Measurements from ENCODE around the gene LRMDA. TPM values are rescaled to one million over a fixed set of nuclear protein-coding genes. Genes with fewer than 3 reads are reported as not detected.

Gene LRMDA
- polyA plus RNA-seq, 1 donor (not counting 4 experiments of a cell fraction or from before 2014, with no cell fraction given) = not detected

GRCh38 chr10:75755528-75755927 is 324.1 kb downstream of the LRMDA start:
- dilution Hi-C loops (cut with MboI; ENCODE audit: extremely low pct_ligation_motif_present, low sequenced_read_pairs) = loop anchor here (5.0 kb wide), 1 partner anchor 33 kb away; no protein-coding TSS in a partner anchor
- TF ChIP-seq, protein P1, sequence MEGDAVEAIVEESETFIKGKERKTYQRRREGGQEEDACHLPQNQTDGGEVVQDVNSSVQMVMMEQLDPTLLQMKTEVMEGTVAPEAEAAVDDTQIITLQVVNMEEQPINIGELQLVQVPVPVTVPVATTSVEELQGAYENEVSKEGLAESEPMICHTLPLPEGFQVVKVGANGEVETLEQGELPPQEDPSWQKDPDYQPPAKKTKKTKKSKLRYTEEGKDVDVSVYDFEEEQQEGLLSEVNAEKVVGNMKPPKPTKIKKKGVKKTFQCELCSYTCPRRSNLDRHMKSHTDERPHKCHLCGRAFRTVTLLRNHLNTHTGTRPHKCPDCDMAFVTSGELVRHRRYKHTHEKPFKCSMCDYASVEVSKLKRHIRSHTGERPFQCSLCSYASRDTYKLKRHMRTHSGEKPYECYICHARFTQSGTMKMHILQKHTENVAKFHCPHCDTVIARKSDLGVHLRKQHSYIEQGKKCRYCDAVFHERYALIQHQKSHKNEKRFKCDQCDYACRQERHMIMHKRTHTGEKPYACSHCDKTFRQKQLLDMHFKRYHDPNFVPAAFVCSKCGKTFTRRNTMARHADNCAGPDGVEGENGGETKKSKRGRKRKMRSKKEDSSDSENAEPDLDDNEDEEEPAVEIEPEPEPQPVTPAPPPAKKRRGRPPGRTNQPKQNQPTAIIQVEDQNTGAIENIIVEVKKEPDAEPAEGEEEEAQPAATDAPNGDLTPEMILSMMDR (optimal IDR thresholded peaks at IDR 0.05 in 1 of 3, IDR thresholded peaks at IDR 0.05 in 1 of 3, conservative IDR thresholded peaks at IDR 0.05 in 1 of 3; ENCODE audit: extremely low read depth in 1 of 3, insufficient read depth in 2 of 3, low read length in 3 of 3) = no peak
- no peak for TF ChIP-seq EZH2 (IDR thresholded peaks at IDR 0.05; ENCODE audit: low read length)
- FAIRE-seq (no peak), DNase-seq (ENCODE audit: low read depth, low spot score) (no peak)
- Histone ChIP-seq H3K27me3 (ENCODE audit: control insufficient read depth, extremely low read depth, insufficient read depth, low read length) (no peaks in the 10 kb centered on the region), H3K4me2 (ENCODE audit: control insufficient read depth, extremely low read depth, insufficient read depth, low read depth, low read length) (no peak overlapping the region), H3K36me3 (ENCODE audit: control insufficient read depth in 2 of 2, extremely low read depth in 1 of 2, insufficient read depth in 2 of 2, low read length in 2 of 2) (no peaks in the 10 kb centered on the region), H3K4me1 (ENCODE audit: control insufficient read depth, extremely low read depth, insufficient read depth, low read length) (no peaks in the 10 kb centered on the region), H3K79me2 (ENCODE audit: control insufficient read depth, insufficient read depth, low read length) (no peaks in the 10 kb centered on the region), H3K9me3 (ENCODE audit: control insufficient read depth, low read depth, low read length) (no peaks in the 10 kb centered on the region), H2AFZ (ENCODE audit: control insufficient read depth, low read length) (no peak overlapping the region), H3K9ac (ENCODE audit: control insufficient read depth, extremely low read depth, insufficient read depth, low read length) (no peak overlapping the region), H3K4me3 (ENCODE audit: control insufficient read depth in 2 of 3, extremely low read depth in 1 of 3, insufficient read depth in 2 of 3, low read depth in 1 of 3, low read length in 3 of 3) (no peak overlapping the region), H3K9me1 (ENCODE audit: control insufficient read depth, extremely low read depth, insufficient read depth, low read length) (no peaks in the 10 kb centered on the region), H4K20me1 (ENCODE audit: control insufficient read depth, extremely low read depth, insufficient read depth, low read length) (no peaks in the 10 kb centered on the region), H3K27ac (ENCODE audit: control insufficient read depth, insufficient read depth, low read length) (no peak overlapping the region)

DNA sequence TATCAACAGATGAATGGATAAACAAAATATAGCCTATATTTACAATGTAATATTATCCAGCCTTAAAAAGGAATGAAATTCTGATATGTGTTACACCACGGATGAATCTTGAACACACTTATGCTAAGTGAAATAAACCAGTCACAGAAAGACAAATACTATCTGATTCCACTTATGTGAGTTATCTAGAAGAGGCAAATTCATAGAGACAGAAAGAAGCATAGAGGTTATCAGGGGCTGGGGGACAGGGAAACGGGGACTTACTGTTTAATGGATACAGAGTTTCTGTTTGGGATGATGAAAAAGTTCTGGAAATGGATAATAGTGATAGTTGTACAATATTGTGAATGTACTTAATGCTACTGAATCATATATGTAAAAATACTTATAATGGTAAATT is 329.9 kb downstream of the LRMDA start:
- Histone ChIP-seq H2AFZ (ENCODE audit: control insufficient read depth, low read length) (no peak overlapping the region), H3K9me3 (ENCODE audit: control insufficient read depth, low read depth, low read length) (no peaks in the 10 kb centered on the region), H3K27me3 (ENCODE audit: control insufficient read depth, extremely low read depth, insufficient read depth, low read length) (no peaks in the 10 kb centered on the region), H3K4me2 (ENCODE audit: control insufficient read depth, extremely low read depth, insufficient read depth, low read depth, low read length) (no peak overlapping the region), H3K9me1 (ENCODE audit: control insufficient read depth, extremely low read depth, insufficient read depth, low read length) (no peaks in the 10 kb centered on the region), H4K20me1 (ENCODE audit: control insufficient read depth, extremely low read depth, insufficient read depth, low read length) (no peaks in the 10 kb centered on the region), H3K27ac (ENCODE audit: control insufficient read depth, insufficient read depth, low read length) (no peak overlapping the region), H3K9ac (ENCODE audit: control insufficient read depth, extremely low read depth, insufficient read depth, low read length) (no peak overlapping the region), H3K4me3 (ENCODE audit: control insufficient read depth in 2 of 3, extremely low read depth in 1 of 3, insufficient read depth in 2 of 3, low read depth in 1 of 3, low read length in 3 of 3) (no peak overlapping the region), H3K79me2 (ENCODE audit: control insufficient read depth, insufficient read depth, low read length) (no peaks in the 10 kb centered on the region), H3K4me1 (ENCODE audit: control insufficient read depth, extremely low read depth, insufficient read depth, low read length) (no peaks in the 10 kb centered on the region), H3K36me3 (ENCODE audit: control insufficient read depth in 2 of 2, extremely low read depth in 1 of 2, insufficient read depth in 2 of 2, low read length in 2 of 2) (no peaks in the 10 kb centered on the region)
- no peak for DNase-seq (ENCODE audit: low read depth, low spot score)
- no peak for FAIRE-seq
- dilution Hi-C loops (cut with MboI; ENCODE audit: extremely low pct_ligation_motif_present, low sequenced_read_pairs) = no loop called here
- TF ChIP-seq, protein P1 (optimal IDR thresholded peaks at IDR 0.05 in 1 of 3, IDR thresholded peaks at IDR 0.05 in 1 of 3, conservative IDR thresholded peaks at IDR 0.05 in 1 of 3; ENCODE audit: extremely low read depth in 1 of 3, insufficient read depth in 2 of 3, low read length in 3 of 3) = no peak
- TF ChIP-seq EZH2 (IDR thresholded peaks at IDR 0.05; ENCODE audit: low read length) = no peak

All from keratinocyte (primary cell).